HL-60/S4 (cell line): Measurements from ENCODE around the gene SEC23B.

Source experiments
- in situ Hi-C: fragments of 300-500 bp; cut with MboI; formaldehyde crosslinking; loops from 2 replicates; pipeline ENCODE4 v1.14.3; 2022; ENCODE audit warnings: low sequenced_read_pairs

SEC23B gene

GRCh38 chr20:18585134-18585533 is 77.4 kb downstream of the SEC23B start:
- in situ Hi-C loops = no loop called here

GRCh38 chr20:18587665-18588573 is 80.2 kb downstream of the SEC23B start, which contains the start of gene DTD1:
DTD1 (plus strand) TSS chr20:18588054; CDS start chr20:18588073, 19 bp downstream.
- in situ Hi-C loops = no loop called here

- in situ Hi-C loops = no loop called here
These were observed 80.8 kb downstream of the SEC23B start for GRCh38 chr20:18588574-18588933.

GRCh38 chr20:18589941-18590674 is 82.4 kb downstream of the SEC23B start:
- in situ Hi-C loops = no loop called here

- in situ Hi-C loops = no loop called here
These were observed 88.5 kb downstream of the SEC23B start for GRCh38 chr20:18596270-18596669.

- in situ Hi-C loops = no loop called here
These were observed 102.0 kb downstream of the SEC23B start for GRCh38 chr20:18609741-18610140.
